ENCODE results near the gene IFNW1. TPM values are rescaled to one million over a fixed set of nuclear protein-coding genes. Genes with fewer than 3 reads are reported as not detected.
"Not testable (repeated sequence)": the region's sequence is repeated elsewhere in the genome, so short reads cannot be mapped to it uniquely, and the experiment has no call there.

IFNW1 gene
- total and polyA plus RNA-seq, 2 donors from 2014 or later, result not detected

DNA sequence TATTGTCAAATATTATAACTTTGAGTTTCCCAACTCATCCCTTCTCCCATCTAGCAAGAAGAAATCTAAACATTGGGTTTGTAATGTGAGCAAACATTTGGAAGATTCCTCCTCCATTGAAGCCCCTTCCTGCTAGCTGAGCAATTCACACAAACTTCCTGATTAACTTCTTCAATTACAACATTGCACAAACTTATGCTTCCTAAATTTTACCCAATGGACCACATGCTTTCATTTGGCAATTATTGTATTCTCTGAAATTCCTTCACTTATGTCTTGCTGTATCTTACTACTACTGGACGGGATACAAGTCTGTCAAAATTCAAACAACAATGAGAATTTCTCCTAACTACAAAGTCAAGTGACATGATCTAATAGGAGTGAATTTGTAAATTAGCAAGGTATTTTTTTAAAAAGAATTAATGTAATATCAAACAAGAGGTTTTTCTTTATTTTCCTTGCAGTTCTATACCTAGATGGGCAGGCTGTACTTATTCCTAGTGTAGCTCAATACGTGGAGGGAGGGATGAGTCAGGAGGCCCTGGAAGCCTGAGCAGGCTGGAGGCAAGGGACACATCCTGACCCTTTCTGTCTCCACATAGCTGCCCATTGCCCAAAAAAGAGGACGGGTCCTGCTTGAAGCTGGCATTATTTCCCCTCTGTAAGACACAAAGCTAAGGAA lies 11.8 kb upstream of the IFNW1 start:
- H3K27me3 ChIP-seq (ENCODE audit: control insufficient read depth, insufficient read depth, low read length), result no peaks in the 10 kb centered on the region
- FAIRE-seq (no peak), DNase-seq (no peak)
- H3K4me1 ChIP-seq (ENCODE audit: control insufficient read depth in 2 of 3, insufficient read depth in 2 of 3, low read depth in 1 of 3, low read length in 3 of 3), result no peaks in the 10 kb centered on the region
- intact Hi-C loops (cut with DNase I), result no loop called here
- no peak overlapping the region for H3K4me3 ChIP-seq (ENCODE audit: low read length in 3 of 3)
- TF ChIP-seq, protein P1, sequence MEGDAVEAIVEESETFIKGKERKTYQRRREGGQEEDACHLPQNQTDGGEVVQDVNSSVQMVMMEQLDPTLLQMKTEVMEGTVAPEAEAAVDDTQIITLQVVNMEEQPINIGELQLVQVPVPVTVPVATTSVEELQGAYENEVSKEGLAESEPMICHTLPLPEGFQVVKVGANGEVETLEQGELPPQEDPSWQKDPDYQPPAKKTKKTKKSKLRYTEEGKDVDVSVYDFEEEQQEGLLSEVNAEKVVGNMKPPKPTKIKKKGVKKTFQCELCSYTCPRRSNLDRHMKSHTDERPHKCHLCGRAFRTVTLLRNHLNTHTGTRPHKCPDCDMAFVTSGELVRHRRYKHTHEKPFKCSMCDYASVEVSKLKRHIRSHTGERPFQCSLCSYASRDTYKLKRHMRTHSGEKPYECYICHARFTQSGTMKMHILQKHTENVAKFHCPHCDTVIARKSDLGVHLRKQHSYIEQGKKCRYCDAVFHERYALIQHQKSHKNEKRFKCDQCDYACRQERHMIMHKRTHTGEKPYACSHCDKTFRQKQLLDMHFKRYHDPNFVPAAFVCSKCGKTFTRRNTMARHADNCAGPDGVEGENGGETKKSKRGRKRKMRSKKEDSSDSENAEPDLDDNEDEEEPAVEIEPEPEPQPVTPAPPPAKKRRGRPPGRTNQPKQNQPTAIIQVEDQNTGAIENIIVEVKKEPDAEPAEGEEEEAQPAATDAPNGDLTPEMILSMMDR (IDR thresholded peaks at IDR 0.05; ENCODE audit: borderline replicate concordance, extremely low read depth, insufficient read depth), result no peak
- H3K9ac ChIP-seq (ENCODE audit: low read length in 3 of 3), result no peak overlapping the region
- H3K36me3 ChIP-seq (ENCODE audit: control insufficient read depth in 2 of 3, insufficient read depth in 3 of 3, low read length in 3 of 3), result no peaks in the 10 kb centered on the region
- H3K27ac ChIP-seq (ENCODE audit: low read depth in 2 of 2, low read length in 2 of 2), result no peak overlapping the region
- H3K9me3 ChIP-seq (ENCODE audit: control insufficient read depth in 2 of 3, insufficient read depth in 1 of 3, low read length in 3 of 3), result no peaks in the 10 kb centered on the region

DNA sequence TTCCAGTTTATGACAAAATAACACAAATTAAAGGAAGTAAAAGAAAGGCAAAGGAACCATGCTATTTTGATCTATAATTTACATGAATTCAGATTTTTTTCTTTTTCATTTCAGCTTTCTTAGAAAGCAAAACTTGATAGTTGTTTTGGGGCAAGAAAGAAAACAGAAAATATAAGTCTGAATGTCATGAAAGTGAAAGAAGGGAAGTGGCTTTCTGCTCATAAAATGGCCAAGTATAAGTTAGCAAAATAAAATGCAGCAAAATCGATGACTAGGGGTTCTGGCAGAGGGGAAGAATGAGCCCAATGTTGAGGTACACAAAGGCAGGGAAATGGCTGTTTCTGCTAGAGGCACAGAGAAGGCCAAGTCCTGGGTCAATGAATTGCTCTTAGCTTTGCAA lies 3.0 kb upstream of the IFNW1 start:
- H3K27me3 ChIP-seq (ENCODE audit: control insufficient read depth, insufficient read depth, low read length), result no peaks in the 10 kb centered on the region
- H3K9ac ChIP-seq (ENCODE audit: low read length in 3 of 3), result no peak overlapping the region
- no peak overlapping the region for H3K4me3 ChIP-seq (ENCODE audit: low read length in 3 of 3)
- no peak for FAIRE-seq
- no peak for DNase-seq
- no peaks in the 10 kb centered on the region for H3K9me3 ChIP-seq (ENCODE audit: control insufficient read depth in 2 of 3, insufficient read depth in 1 of 3, low read length in 3 of 3)
- no peaks in the 10 kb centered on the region for H3K4me1 ChIP-seq (ENCODE audit: control insufficient read depth in 2 of 3, insufficient read depth in 2 of 3, low read depth in 1 of 3, low read length in 3 of 3)
- TF ChIP-seq, protein P1 (IDR thresholded peaks at IDR 0.05; ENCODE audit: borderline replicate concordance, extremely low read depth, insufficient read depth), result no peak
- intact Hi-C loops (cut with DNase I), result no loop called here
- H3K36me3 ChIP-seq (ENCODE audit: control insufficient read depth in 2 of 3, insufficient read depth in 3 of 3, low read length in 3 of 3), result no peaks in the 10 kb centered on the region
- H3K27ac ChIP-seq (ENCODE audit: low read depth in 2 of 2, low read length in 2 of 2), result no peak overlapping the region

- FAIRE-seq (no peak), DNase-seq (no peak)
- Histone ChIP-seq H3K27ac (ENCODE audit: low read depth in 2 of 2, low read length in 2 of 2) (no peak overlapping the region), H3K27me3 (ENCODE audit: control insufficient read depth, insufficient read depth, low read length) (no peaks in the 10 kb centered on the region), H3K4me1 (ENCODE audit: control insufficient read depth in 2 of 3, insufficient read depth in 2 of 3, low read depth in 1 of 3, low read length in 3 of 3) (no peaks in the 10 kb centered on the region), H3K4me3 (ENCODE audit: low read length in 3 of 3) (no peak overlapping the region), H3K36me3 (ENCODE audit: control insufficient read depth in 2 of 3, insufficient read depth in 3 of 3, low read length in 3 of 3) (no peaks in the 10 kb centered on the region), H3K9me3 (ENCODE audit: control insufficient read depth in 2 of 3, insufficient read depth in 1 of 3, low read length in 3 of 3) (no peaks in the 10 kb centered on the region), H3K9ac (ENCODE audit: low read length in 3 of 3) (no peak overlapping the region)
- TF ChIP-seq, protein P1 (IDR thresholded peaks at IDR 0.05; ENCODE audit: borderline replicate concordance, extremely low read depth, insufficient read depth), result no peak
- intact Hi-C loops (cut with DNase I), result no loop called here
These were observed 4.6 kb downstream of the IFNW1 start for GRCh38 chr9:21137020-21137419.

GRCh38 chr9:21135736-21136135 lies 5.9 kb downstream of the IFNW1 start:
- H3K4me1 ChIP-seq (ENCODE audit: control insufficient read depth in 2 of 3, insufficient read depth in 2 of 3, low read depth in 1 of 3, low read length in 3 of 3), result no peaks in the 10 kb centered on the region

GRCh38 chr9:21128186-21128585 lies 13.4 kb downstream of the IFNW1 start:
- intact Hi-C loops (cut with DNase I), result not testable (repeated sequence)

More at GRCh38 chr9:21135736-21136135, 5.9 kb downstream of the IFNW1 start:
- Histone ChIP-seq H3K9me3 (ENCODE audit: control insufficient read depth in 2 of 3, insufficient read depth in 1 of 3, low read length in 3 of 3) (no peaks in the 10 kb centered on the region), H3K9ac (ENCODE audit: low read length in 3 of 3) (no peak overlapping the region), H3K27me3 (ENCODE audit: control insufficient read depth, insufficient read depth, low read length) (no peaks in the 10 kb centered on the region), H3K36me3 (ENCODE audit: control insufficient read depth in 2 of 3, insufficient read depth in 3 of 3, low read length in 3 of 3) (no peaks in the 10 kb centered on the region), H3K4me3 (ENCODE audit: low read length in 3 of 3) (no peak overlapping the region), H3K27ac (ENCODE audit: low read depth in 2 of 2, low read length in 2 of 2) (no peak overlapping the region)
- intact Hi-C loops (cut with DNase I), result no loop called here
- DNase-seq (no peak), FAIRE-seq (no peak)
- TF ChIP-seq, protein P1 (IDR thresholded peaks at IDR 0.05; ENCODE audit: borderline replicate concordance, extremely low read depth, insufficient read depth), result no peak

More at GRCh38 chr9:21128186-21128585, 13.4 kb downstream of the IFNW1 start:
- not testable (repeated sequence) for H3K36me3 ChIP-seq (ENCODE audit: control insufficient read depth in 2 of 3, insufficient read depth in 3 of 3, low read length in 3 of 3); H3K9ac ChIP-seq (ENCODE audit: low read length in 3 of 3); H3K27me3 ChIP-seq (ENCODE audit: control insufficient read depth, insufficient read depth, low read length); H3K27ac ChIP-seq (ENCODE audit: low read depth in 2 of 2, low read length in 2 of 2); H3K4me3 ChIP-seq (ENCODE audit: low read length in 3 of 3); H3K9me3 ChIP-seq (ENCODE audit: control insufficient read depth in 2 of 3, insufficient read depth in 1 of 3, low read length in 3 of 3); FAIRE-seq; DNase-seq; H3K4me1 ChIP-seq (ENCODE audit: control insufficient read depth in 2 of 3, insufficient read depth in 2 of 3, low read depth in 1 of 3, low read length in 3 of 3)
